GM12875 (cell line): ENCODE measurements around the gene CARD18.

ENCODE experiments used
- H3K4me3 ChIP-seq: one replicate; pipeline ENCODE4 v1.5.1; 2011; ENCODE audit warnings: low read depth, low read length, control low read depth
- TF ChIP-seq, protein P1 (sequence below): IDR thresholded peaks from 2 replicates; pipeline ENCODE4 v1.5.1; 2011; ENCODE audit warnings: low read depth, mild to moderate bottlenecking, control low read depth, inconsistent platforms, low read length, moderate library complexity, borderline replicate concordance; ENCODE audit not compliant: insufficient read depth

Gene CARD18, protein sequence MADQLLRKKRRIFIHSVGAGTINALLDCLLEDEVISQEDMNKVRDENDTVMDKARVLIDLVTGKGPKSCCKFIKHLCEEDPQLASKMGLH

DNA sequence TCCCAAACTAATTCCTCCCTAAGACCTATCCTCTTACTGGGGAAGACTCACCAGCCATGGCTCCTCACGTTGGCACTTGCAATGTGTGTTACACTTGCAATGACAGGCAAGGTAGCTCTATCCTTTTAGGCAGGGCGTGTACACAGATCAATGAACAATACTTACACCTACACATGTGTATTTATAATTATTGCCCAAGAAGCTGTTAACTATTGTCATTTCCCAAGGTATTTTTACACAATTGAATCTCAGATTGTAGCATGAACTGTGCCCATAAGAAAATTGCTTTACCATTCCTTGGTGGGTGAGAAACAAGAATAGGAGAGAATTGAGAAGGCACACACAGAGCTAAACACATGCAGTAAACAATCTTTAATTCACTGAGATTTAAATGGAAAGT lies at the start of gene CARD18:
CARD18 (minus strand) TSS at position 101 of the 400 bp plus-strand sequence; CDS start at position 58, 43 bp downstream.
- no peak within 1 kb of the TSS for H3K4me3 ChIP-seq
- TF ChIP-seq, protein P1, sequence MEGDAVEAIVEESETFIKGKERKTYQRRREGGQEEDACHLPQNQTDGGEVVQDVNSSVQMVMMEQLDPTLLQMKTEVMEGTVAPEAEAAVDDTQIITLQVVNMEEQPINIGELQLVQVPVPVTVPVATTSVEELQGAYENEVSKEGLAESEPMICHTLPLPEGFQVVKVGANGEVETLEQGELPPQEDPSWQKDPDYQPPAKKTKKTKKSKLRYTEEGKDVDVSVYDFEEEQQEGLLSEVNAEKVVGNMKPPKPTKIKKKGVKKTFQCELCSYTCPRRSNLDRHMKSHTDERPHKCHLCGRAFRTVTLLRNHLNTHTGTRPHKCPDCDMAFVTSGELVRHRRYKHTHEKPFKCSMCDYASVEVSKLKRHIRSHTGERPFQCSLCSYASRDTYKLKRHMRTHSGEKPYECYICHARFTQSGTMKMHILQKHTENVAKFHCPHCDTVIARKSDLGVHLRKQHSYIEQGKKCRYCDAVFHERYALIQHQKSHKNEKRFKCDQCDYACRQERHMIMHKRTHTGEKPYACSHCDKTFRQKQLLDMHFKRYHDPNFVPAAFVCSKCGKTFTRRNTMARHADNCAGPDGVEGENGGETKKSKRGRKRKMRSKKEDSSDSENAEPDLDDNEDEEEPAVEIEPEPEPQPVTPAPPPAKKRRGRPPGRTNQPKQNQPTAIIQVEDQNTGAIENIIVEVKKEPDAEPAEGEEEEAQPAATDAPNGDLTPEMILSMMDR = no peak

DNA sequence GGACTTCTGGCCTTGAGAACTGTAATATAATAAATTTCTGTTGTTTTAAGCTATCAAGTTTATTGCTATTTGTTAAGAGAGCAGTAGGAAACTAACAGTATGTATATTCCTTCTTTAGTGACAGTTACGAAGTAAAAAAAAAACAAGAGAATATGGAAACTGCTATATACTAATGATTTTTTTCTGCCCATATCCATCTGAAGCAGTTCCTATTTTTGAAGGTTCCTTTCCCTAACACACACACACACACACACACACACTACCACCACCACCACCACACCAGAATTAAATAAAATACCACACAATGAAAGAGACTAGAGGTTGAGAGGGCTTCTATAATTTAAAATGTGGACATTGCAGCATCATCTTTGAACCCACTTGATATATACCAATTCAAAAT lies 44.4 kb upstream of the CARD18 start:
- TF ChIP-seq, protein P1 = no peak
- no peak overlapping the region for H3K4me3 ChIP-seq

DNA sequence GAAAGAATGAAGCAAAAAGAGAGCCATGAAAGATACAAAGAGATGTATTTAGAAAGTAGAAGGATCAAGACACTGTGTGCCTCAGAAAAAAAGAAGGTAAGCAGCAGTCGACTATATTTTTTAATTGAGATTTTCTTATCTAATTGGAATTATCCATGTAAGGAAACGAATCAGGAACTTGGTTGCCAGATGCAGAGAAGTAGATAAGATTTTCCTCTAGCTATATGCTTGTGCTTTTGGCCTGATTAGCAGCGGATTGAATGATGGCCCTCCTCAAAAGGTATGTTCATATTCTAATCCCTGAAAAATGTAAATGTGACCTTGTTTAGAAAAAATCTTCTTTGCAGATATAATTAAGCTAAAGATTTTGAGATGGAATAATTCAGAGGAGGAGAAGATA lies 43.9 kb upstream of the CARD18 start:
- TF ChIP-seq, protein P1 = no peak
- H3K4me3 ChIP-seq = no peak overlapping the region

DNA sequence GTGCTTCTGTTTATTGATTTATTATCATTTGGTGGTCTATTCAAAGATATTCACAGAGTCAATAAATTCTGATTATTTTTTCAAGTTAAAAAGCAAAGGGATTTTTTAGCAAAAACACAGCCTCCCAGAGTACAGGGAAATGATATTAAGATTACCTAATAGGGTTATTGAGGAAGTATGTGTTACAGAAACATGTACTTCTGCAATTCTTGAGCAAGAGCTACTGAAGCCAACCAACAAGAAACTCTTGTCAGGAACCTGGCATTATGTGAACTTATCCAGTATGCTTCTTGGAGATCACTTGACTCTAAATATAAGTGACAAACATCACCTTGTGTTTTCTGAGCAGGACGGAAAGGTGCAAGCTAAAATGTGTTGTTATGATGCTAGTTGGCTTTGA lies 42.0 kb upstream of the CARD18 start:
- TF ChIP-seq, protein P1 = no peak

DNA sequence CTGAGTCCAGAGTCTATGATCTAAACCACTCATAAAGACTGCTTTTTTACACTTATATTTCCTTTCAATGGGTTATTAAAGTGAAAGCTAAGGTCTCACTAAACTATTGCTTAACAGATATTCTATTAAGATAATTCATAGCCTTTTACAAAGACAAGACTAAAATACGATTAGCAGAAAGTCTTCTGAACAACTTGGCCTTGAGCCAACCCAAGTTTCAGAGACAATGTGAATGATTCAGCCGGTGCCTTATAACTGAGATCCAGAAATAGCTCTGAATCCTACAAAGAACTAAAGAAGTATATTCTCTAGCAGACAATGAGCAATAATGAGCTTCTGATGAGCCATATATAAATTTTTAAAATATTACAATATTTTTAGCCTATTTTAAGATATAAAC lies 41.5 kb upstream of the CARD18 start:
- TF ChIP-seq, protein P1 = no peak
- H3K4me3 ChIP-seq = no peak overlapping the region

More for the DNA sequence above, 42.0 kb upstream of the CARD18 start:
- no peak overlapping the region for H3K4me3 ChIP-seq

DNA sequence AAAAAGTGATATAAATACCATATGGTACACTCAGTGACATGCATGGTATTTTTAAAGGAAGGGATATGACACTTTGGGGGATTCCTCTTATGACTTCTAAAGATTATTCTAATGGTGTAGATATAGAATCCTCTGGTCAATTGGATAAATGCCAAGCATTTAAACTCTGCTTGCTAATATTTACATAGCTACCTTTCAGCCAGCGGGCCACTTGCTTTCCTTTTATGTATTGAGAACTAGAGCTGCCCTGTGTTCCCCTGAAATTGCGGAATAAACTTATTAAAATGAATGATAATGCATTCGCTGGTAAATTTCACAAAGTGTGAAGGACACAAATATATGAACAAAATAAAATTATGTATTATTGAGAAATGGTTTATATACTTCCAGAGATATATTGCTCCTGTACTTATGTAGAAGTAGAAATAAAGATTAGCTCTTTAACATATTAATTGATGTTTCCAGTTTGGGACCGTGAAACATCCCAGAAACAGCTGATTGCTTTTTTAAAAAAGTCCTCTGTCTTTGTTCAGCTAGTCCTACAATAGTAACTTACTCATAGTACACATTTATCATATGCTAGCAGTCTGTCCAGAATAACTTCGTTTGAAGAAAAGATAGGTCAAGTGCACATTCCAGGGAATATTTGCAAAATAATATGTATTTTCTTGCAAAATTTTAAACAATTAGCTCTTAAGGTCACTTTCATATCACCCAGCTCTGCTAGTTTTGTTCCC lies 40.1 kb upstream of the CARD18 start:
- no peak overlapping the region for H3K4me3 ChIP-seq
- TF ChIP-seq, protein P1 = no peak

DNA sequence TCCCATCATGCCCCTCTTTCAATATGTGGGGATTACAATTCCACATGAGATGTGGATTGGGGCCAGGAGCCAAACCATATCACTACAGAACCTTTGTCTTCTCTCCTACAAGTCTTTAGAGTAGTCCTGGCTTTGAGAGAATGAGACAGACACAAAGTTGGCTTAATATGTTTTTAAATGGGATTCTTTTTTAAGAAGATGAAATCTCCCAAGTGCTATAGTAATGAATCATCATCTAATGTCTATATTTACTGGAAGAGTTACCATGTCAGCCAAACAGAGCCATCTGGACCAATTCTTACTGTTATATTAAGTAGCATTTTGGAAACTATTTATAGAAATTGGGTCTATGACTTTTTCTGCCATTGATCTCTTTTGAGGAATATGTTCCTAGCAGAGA lies 38.1 kb upstream of the CARD18 start:
- H3K4me3 ChIP-seq = no peak overlapping the region
- TF ChIP-seq, protein P1 = no peak
